H1 (cell line): ENCODE data around the gene STX8. TPM values are rescaled to one million over a fixed set of nuclear protein-coding genes. Genes with fewer than 3 reads are reported as not detected.
A peak's percentile ranks its signal among the peaks of the same experiment; 100 is the strongest.

Experiments used
- CTCF ChIA-PET: fragments of 300-600 bp; sonication (Branson Sonifier 250); formaldehyde crosslinking; loops from one replicate; lab custom pipeline; 2021; ENCODE audit not compliant: partially characterized antibody; lab: Charles Lee
- POLR2A ChIA-PET: fragments of 300-600 bp; sonication (Branson Sonifier 250); formaldehyde crosslinking; loops from one replicate; lab custom pipeline; 2021; ENCODE audit warnings: inconsistent platforms; ENCODE audit not compliant: partially characterized antibody; lab: Charles Lee
- DNase-seq, 2 experiments: peaks; one replicate each; pipeline versions ENCODE4 v3.0.0 to v3.0.0-alpha.2; 2010 to 2022; ENCODE audit warnings: low spot score in 2 of 2, low read depth in 1 of 2, mixed read lengths in 1 of 2
- FAIRE-seq: peaks from 2 replicates; lab custom pipeline; 2011; peaks lifted over from hg19 to GRCh38; lab: Jason Lieb, UNC
- H2AFZ ChIP-seq: 2 replicates; pipeline ENCODE4 v1.8.1; 2012; ENCODE audit warnings: low read length, inconsistent platforms
- H2AK5ac ChIP-seq: 2 replicates; pipeline ENCODE4 v1.6.1; 2013; ENCODE audit warnings: low read depth, low read length
- H2BK120ac ChIP-seq: replicated peaks from 2 replicates; pipeline ENCODE3; 2013; ENCODE audit warnings: low read depth, low read length, inconsistent platforms
- H2BK12ac ChIP-seq: 2 replicates; pipeline ENCODE4 v1.6.1; 2013; ENCODE audit warnings: low read depth, low read length
- H2BK15ac ChIP-seq: 2 replicates; pipeline ENCODE4 v1.6.1; 2013; ENCODE audit warnings: low read length
- H2BK20ac ChIP-seq: 2 replicates; pipeline ENCODE4 v1.6.1; 2013; ENCODE audit warnings: low read length
- H2BK5ac ChIP-seq: 2 replicates; pipeline ENCODE4 v1.6.1; 2013; ENCODE audit warnings: low read depth, low read length
- H3K14ac ChIP-seq: 2 replicates; pipeline ENCODE4 v1.6.1; 2013; ENCODE audit warnings: inconsistent platforms; ENCODE audit not compliant: insufficient read length
- H3K18ac ChIP-seq: 2 replicates; pipeline ENCODE4 v1.6.1; 2013; ENCODE audit warnings: low read length; ENCODE audit errors: extremely low read depth
- H3K23ac ChIP-seq: 2 replicates; pipeline ENCODE4 v1.6.1; 2013; ENCODE audit warnings: inconsistent platforms; ENCODE audit not compliant: insufficient read length
- H3K23me2 ChIP-seq: 2 replicates; pipeline ENCODE4 v1.6.1; 2013; ENCODE audit warnings: low read depth, low read length
- H3K27ac ChIP-seq: 2 replicates; pipeline ENCODE4 v1.6.1; 2011; ENCODE audit warnings: low read depth, low read length, inconsistent platforms
- H3K27me3 ChIP-seq, 4 experiments: replicated peaks in 1 of 4; 1 replicate in 1 of 4; 2 replicates in 3 of 4; pipeline versions ENCODE4 v1.6.1 to v1.8.1; 2011 to 2013; ENCODE audit warnings: low read length in 3 of 4, mild to moderate bottlenecking in 3 of 4, inconsistent platforms in 2 of 4, mixed read lengths in 2 of 4, moderate library complexity in 1 of 4; ENCODE audit not compliant: control insufficient read depth in 3 of 4, insufficient read depth in 3 of 4; ENCODE audit errors: extremely low read depth in 1 of 4
- H3K36me3 ChIP-seq, 4 experiments: 2 replicates each; pipeline versions ENCODE4 v1.6.1 to v1.8.1; 2011 to 2013; ENCODE audit warnings: mild to moderate bottlenecking in 4 of 4, low read length in 3 of 4, moderate library complexity in 2 of 4, control low read depth in 1 of 4, inconsistent platforms in 1 of 4; ENCODE audit not compliant: insufficient read depth in 4 of 4, control insufficient read depth in 2 of 4
- H3K4ac ChIP-seq: replicated peaks from 2 replicates; pipeline ENCODE3; 2013; ENCODE audit warnings: low read length, low read depth, mixed read lengths, inconsistent platforms; ENCODE audit not compliant: insufficient read length
- H3K4me1 ChIP-seq, 4 experiments: replicated peaks in 1 of 4; 1 replicate in 1 of 4; 2 replicates in 3 of 4; pipeline versions ENCODE4 v1.6.1 to v1.8.1; 2011 to 2013; ENCODE audit warnings: low read length in 3 of 4, inconsistent platforms in 2 of 4, mixed read lengths in 1 of 4; ENCODE audit not compliant: insufficient read depth in 4 of 4, control insufficient read depth in 3 of 4
- H3K4me2 ChIP-seq, 2 experiments: 2 replicates each; pipeline versions ENCODE4 v1.6.1 to v1.8.1; 2011 to 2013; ENCODE audit warnings: low read depth in 2 of 2, low read length in 2 of 2, control low read depth in 1 of 2, inconsistent platforms in 1 of 2, mild to moderate bottlenecking in 1 of 2; ENCODE audit not compliant: insufficient read depth in 1 of 2
- H3K4me3 ChIP-seq, 4 experiments: fragments of 200-600, 300-600 bp in 1 of 4; sonication (generic), shearing (Covaris generic), sonication (Bioruptor Twin) in 1 of 4; 2 replicates each; pipeline versions ENCODE4 v1.5.1 to v1.8.1; 2011 to 2016; ENCODE audit warnings: low read length in 4 of 4, low read depth in 3 of 4, control low read depth in 2 of 4, inconsistent platforms in 2 of 4, mild to moderate bottlenecking in 2 of 4, mixed read lengths in 1 of 4, moderate library complexity in 1 of 4; ENCODE audit not compliant: insufficient read depth in 2 of 4; ENCODE audit errors: extremely low read depth in 1 of 4
- H3K56ac ChIP-seq: replicated peaks from 2 replicates; pipeline ENCODE3; 2013; ENCODE audit warnings: low read depth, mild to moderate bottlenecking, mixed read lengths, low read length, inconsistent platforms; ENCODE audit not compliant: insufficient read length
- H3K79me1 ChIP-seq: 2 replicates; pipeline ENCODE4 v1.6.1; 2013; ENCODE audit warnings: low read depth, low read length, control low read depth
- H3K79me2 ChIP-seq, 2 experiments: 2 replicates each; pipeline versions ENCODE4 v1.6.1 to v1.8.1; 2012 to 2013; ENCODE audit warnings: low read length in 2 of 2, mild to moderate bottlenecking in 2 of 2, inconsistent platforms in 1 of 2; ENCODE audit not compliant: insufficient read depth in 2 of 2, control insufficient read depth in 1 of 2
- H3K9ac ChIP-seq, 4 experiments: replicated peaks in 1 of 4; 1 replicate in 1 of 4; 2 replicates in 3 of 4; pipeline versions ENCODE4 v1.6.1 to v1.8.1; 2011 to 2013; ENCODE audit warnings: low read depth in 3 of 4, low read length in 3 of 4, control low read depth in 2 of 4, mild to moderate bottlenecking in 2 of 4, moderate library complexity in 2 of 4, inconsistent platforms in 1 of 4; ENCODE audit errors: extremely low read depth in 1 of 4
- H3K9me3 ChIP-seq, 2 experiments: 2 replicates each; pipeline versions ENCODE4 v1.6.1 to v1.8.1; 2012 to 2013; ENCODE audit warnings: mild to moderate bottlenecking in 2 of 2, moderate library complexity in 2 of 2, control low read depth in 1 of 2, inconsistent platforms in 1 of 2, low read depth in 1 of 2, low read length in 1 of 2, mixed read lengths in 1 of 2; ENCODE audit not compliant: insufficient read depth in 2 of 2
- H4K20me1 ChIP-seq, 2 experiments: replicated peaks in 1 of 2; 2 replicates each; pipeline versions ENCODE3 to v1.8.1; 2011 to 2013; ENCODE audit warnings: inconsistent platforms in 2 of 2, low read length in 2 of 2, mild to moderate bottlenecking in 1 of 2; ENCODE audit not compliant: insufficient read depth in 2 of 2, control insufficient read depth in 1 of 2
- H4K5ac ChIP-seq: 2 replicates; pipeline ENCODE4 v1.6.1; 2013; ENCODE audit warnings: low read length, low read depth, mixed read lengths, inconsistent platforms; ENCODE audit not compliant: insufficient read length
- H4K8ac ChIP-seq: 2 replicates; pipeline ENCODE4 v1.8.0; 2013; ENCODE audit warnings: mild to moderate bottlenecking, moderate library complexity, low read length, inconsistent platforms; ENCODE audit not compliant: insufficient read depth; ENCODE audit errors: extremely low read depth
- H4K91ac ChIP-seq: replicated peaks from 2 replicates; pipeline ENCODE3; 2013; ENCODE audit warnings: low read length, mixed read lengths, inconsistent platforms; ENCODE audit not compliant: insufficient read length
- CBX5 ChIP-seq: fragments of 300-800, 300-1000 bp; sonication (generic); IDR thresholded peaks from 2 replicates; pipeline ENCODE4 v1.7.1; 2016; ENCODE audit warnings: antibody characterized with exemption, low read length, low read depth
- CEBPB ChIP-seq: IDR thresholded peaks from 2 replicates; pipeline ENCODE4 v1.6.1; 2012; ENCODE audit warnings: low read depth, low read length
- CREB1 ChIP-seq: IDR thresholded peaks from 2 replicates; pipeline ENCODE4 v1.6.1; 2012; ENCODE audit warnings: inconsistent platforms
- CTBP2 ChIP-seq: IDR thresholded peaks from 2 replicates; pipeline ENCODE4 v1.7.0; 2011; ENCODE audit warnings: borderline replicate concordance, mild to moderate bottlenecking, moderate library complexity, mixed read lengths, low read length; ENCODE audit not compliant: insufficient read depth, insufficient read length
- JUND ChIP-seq: IDR thresholded peaks from 2 replicates; pipeline ENCODE4 v1.6.1; 2011; ENCODE audit warnings: mild to moderate bottlenecking, improper control_type of control experiment, low read length
- RAD21 ChIP-seq, 2 experiments: IDR thresholded peaks in 1 of 2; conservative IDR thresholded peaks in 1 of 2; 2 replicates each; pipeline ENCODE4 v1.6.1; 2011; ENCODE audit warnings: low read depth in 2 of 2, low read length in 2 of 2, improper control_type of control experiment in 1 of 2, inconsistent platforms in 1 of 2, mild to moderate bottlenecking in 1 of 2, moderate library complexity in 1 of 2
- RFX5 ChIP-seq: IDR thresholded peaks from 2 replicates; pipeline ENCODE4 v1.6.1; 2011; ENCODE audit warnings: low read depth, low read length, improper control_type of control experiment, borderline replicate concordance
- SP2 ChIP-seq: IDR thresholded peaks from 2 replicates; pipeline ENCODE4 v1.6.1; 2012; ENCODE audit warnings: mild to moderate bottlenecking, low read length, inconsistent platforms
- SP4 ChIP-seq: IDR thresholded peaks from 2 replicates; pipeline ENCODE4 v1.6.1; 2012; ENCODE audit warnings: low read length, inconsistent platforms
- WGBS, 2 experiments: shearing (Covaris generic) in 1 of 2; methylation state at CpG; one replicate each; pipeline versions ENCODE4 v1.1.6 to v1.1.7; 2013 to 2015; ENCODE audit warnings: low lambda C conversion rate in 2 of 2, mixed read lengths in 2 of 2, inconsistent platforms in 1 of 2, low coverage in 1 of 2, missing lambda C conversion rate in 1 of 2; ENCODE audit not compliant: insufficient replicate concordance in 2 of 2, insufficient coverage in 1 of 2, insufficient read length in 1 of 2; ENCODE audit errors: extremely low coverage in 1 of 2, missing lambda C conversion rate in 1 of 2; 5-methylcytosine and 5-hydroxymethylcytosine counted together
- polyA plus RNA-seq, 7 experiments: library from polyadenylated mRNA; depleted of rRNA in 3 of 7; stranded (reverse) in 5 of 7; unstranded in 2 of 7; fragments of >200 nt in 5 of 7; fragments of 200-250 nt in 2 of 7; gene quantifications; 1 replicate in 5 of 7; 2 replicates in 1 of 7; 4 replicates in 1 of 7; pipeline versions ENCODE4 v1.2.1 to v1.2.3, GENCODE V29; 2011 to 2013; ENCODE audit warnings: missing spikeins in 2 of 7, mixed read lengths in 2 of 7
- total RNA-seq: library from RNA; stranded (reverse); fragmentation: NEBNext Ultra II Directional; extraction: Animal tissue kit (Norgen Biotek cat#: 25700); gene quantifications from 2 replicates; pipeline ENCODE4 v1.2.1, GENCODE V29; 2021
- TF ChIP-seq, protein P1 (sequence below): IDR thresholded peaks from 2 replicates; pipeline ENCODE4 v1.6.1; 2011; ENCODE audit warnings: low read depth, mild to moderate bottlenecking, low read length; ENCODE audit not compliant: insufficient read depth
- TF ChIP-seq, protein P2 (sequence below): IDR thresholded peaks from 2 replicates; pipeline ENCODE4 v1.6.1; 2012; ENCODE audit warnings: inconsistent platforms

Gene STX8
- total and polyA plus RNA-seq, 2 of the 8 experiments (the other 6 are each of a cell fraction or from before 2014, with no cell fraction given): 22.8 to 42.5 TPM

DNA sequence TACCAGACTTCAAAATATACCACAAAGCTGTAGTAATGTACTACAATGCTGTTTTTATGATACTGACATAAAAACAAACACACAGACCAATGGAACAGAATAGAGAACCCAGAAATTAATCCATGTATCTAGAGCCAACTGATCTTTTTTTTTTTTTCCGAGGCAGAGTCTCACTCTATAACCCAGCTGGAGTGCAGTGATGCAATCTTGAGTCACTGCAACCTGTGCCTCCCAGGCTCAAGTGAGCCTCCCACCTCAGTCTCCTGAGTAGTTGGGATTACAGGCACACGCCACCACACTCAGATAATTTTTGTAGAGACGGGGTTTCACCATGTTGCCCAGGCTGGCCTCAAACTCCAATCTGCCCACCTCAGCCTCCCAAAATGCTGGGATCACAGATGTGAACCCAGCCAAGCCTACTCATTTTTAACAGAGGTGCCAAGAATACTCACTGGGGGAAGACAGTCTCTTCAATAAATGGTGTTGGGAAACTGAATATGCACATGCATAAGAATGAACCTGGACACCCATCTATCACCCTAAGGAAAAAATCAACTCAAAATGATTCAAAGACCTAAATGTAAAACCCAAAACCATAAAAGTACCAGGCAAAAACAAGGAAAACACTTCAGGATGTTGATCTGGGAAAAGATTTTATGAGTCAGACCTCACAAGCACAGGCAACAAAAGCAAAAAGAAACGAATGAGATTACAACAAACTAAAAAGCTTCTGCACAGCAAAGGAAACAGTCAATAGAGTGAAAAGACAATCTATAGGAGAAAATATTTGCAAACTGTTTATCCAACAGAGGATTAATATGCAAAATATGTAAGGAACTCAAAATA lies 63.1 kb downstream of the STX8 start:
- 0 out of 2 replicates have a peak overlapping the region, but pooled peaks have one; percentile 39 for H2BK12ac ChIP-seq
- FAIRE-seq (no peak), DNase-seq (no peak)
- H4K8ac ChIP-seq: no peak overlapping the region
- H2BK15ac ChIP-seq: no peak overlapping the region
- H3K18ac ChIP-seq: no peak overlapping the region; the same call in 1 of the 2 replicates
- H2AFZ ChIP-seq: no peak overlapping the region
- H4K5ac ChIP-seq: no peak overlapping the region
- no peaks in the 10 kb centered on the region for H3K27me3 ChIP-seq
- H3K4me3 ChIP-seq: no peak overlapping the region
- WGBS, 2 experiments: 54% methylated on average over 4 of the region's 4 CpGs; no CpG with 5 or more reads in 1 of the 2 experiments
- peaks cover under 1% of the 10 kb centered on the region; the same call in 1 of the 2 replicates for H3K79me1 ChIP-seq
- no peak overlapping the region for H3K14ac ChIP-seq
- H3K79me2 ChIP-seq: no peaks in the 10 kb centered on the region
- H4K20me1 ChIP-seq: no peaks in the 10 kb centered on the region
- 0 out of 7 replicates have a peak, but pooled peaks cover 0 to 3% (median 0%) of the 10 kb centered on the region in 4 experiments for H3K4me1 ChIP-seq
- no peak overlapping the region for H3K4ac ChIP-seq
- no peak overlapping the region for H2BK120ac ChIP-seq
- no peak overlapping the region for H3K27ac ChIP-seq
- no peak overlapping the region for H2AK5ac ChIP-seq
- POLR2A ChIA-PET: interaction anchor here (1.2 kb wide), 1 partner anchor 89 kb away, joined by 3 read pairs; no protein-coding TSS in a partner anchor
- no peak overlapping the region for H3K56ac ChIP-seq
- no peak overlapping the region for H3K9ac ChIP-seq
- H2BK5ac ChIP-seq: no peak overlapping the region
- CTCF ChIA-PET: interaction anchor here (1.6 kb wide), 1 partner anchor 517 kb away, joined by 3 read pairs; no protein-coding TSS in a partner anchor
- no peak overlapping the region for H2BK20ac ChIP-seq
- no peak overlapping the region for H3K23ac ChIP-seq
- no peak overlapping the region for H4K91ac ChIP-seq
- H3K4me2 ChIP-seq: no peak overlapping the region
- no peaks in the 10 kb centered on the region for H3K23me2 ChIP-seq
- no peaks in the 10 kb centered on the region for H3K9me3 ChIP-seq
- H3K36me3 ChIP-seq: no peaks in the 10 kb centered on the region
- TF ChIP-seq CREB1: no peak
- TF ChIP-seq SP4: no peak
- no peak for TF ChIP-seq SP2
- TF ChIP-seq, protein P1, sequence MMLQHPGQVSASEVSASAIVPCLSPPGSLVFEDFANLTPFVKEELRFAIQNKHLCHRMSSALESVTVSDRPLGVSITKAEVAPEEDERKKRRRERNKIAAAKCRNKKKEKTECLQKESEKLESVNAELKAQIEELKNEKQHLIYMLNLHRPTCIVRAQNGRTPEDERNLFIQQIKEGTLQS: peak; percentile 77
- TF ChIP-seq JUND: peak; percentile 66; the same call in 1 of the 2 replicates
- no peak for TF ChIP-seq RFX5
- TF ChIP-seq, protein P2, sequence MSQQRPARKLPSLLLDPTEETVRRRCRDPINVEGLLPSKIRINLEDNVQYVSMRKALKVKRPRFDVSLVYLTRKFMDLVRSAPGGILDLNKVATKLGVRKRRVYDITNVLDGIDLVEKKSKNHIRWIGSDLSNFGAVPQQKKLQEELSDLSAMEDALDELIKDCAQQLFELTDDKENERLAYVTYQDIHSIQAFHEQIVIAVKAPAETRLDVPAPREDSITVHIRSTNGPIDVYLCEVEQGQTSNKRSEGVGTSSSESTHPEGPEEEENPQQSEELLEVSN: no peak
- no peak for TF ChIP-seq RAD21 (IDR thresholded peaks at IDR 0.05 in 1 of 2, conservative IDR thresholded peaks at IDR 0.05 in 1 of 2; ENCODE audit: low read depth in 2 of 2, low read length in 2 of 2)
- TF ChIP-seq CBX5: no peak
- peak; percentile 91 for TF ChIP-seq CEBPB
- TF ChIP-seq CTBP2: no peak
